ENCODE results near the gene UBE3A.
"Not testable (repeated sequence)": the region's sequence is repeated elsewhere in the genome, so short reads cannot be mapped to it uniquely, and the experiment has no call there.

Gene UBE3A

GRCh38 chr15:25437777-25438600 is 835 bp downstream of the UBE3A start:
- DNase-seq (ENCODE audit: low read depth) = peak; percentile 51

GRCh38 chr15:25436707-25437106 is 2.1 kb downstream of the UBE3A start:
- DNase-seq (ENCODE audit: low read depth) = no peak

- no peak for DNase-seq (ENCODE audit: low read depth)
Measured at GRCh38 chr15:25435474-25436243, 3.2 kb downstream of the UBE3A start.

- no peak for DNase-seq (ENCODE audit: low read depth)
Measured at GRCh38 chr15:25433118-25433865, 5.5 kb downstream of the UBE3A start.

- DNase-seq (ENCODE audit: low read depth) = no peak
Measured at GRCh38 chr15:25431836-25432561, 6.8 kb downstream of the UBE3A start.

- DNase-seq (ENCODE audit: low read depth) = no peak
Measured at GRCh38 chr15:25427861-25428260, 11.0 kb downstream of the UBE3A start.

GRCh38 chr15:25426896-25427610 is 11.8 kb downstream of the UBE3A start:
- DNase-seq (ENCODE audit: low read depth) = no peak

GRCh38 chr15:25424073-25424472 is 14.8 kb downstream of the UBE3A start:
- no peak for DNase-seq (ENCODE audit: low read depth)

GRCh38 chr15:25422021-25422420 is 16.8 kb downstream of the UBE3A start:
- DNase-seq (ENCODE audit: low read depth) = no peak

GRCh38 chr15:25418202-25418601 is 20.6 kb downstream of the UBE3A start:
- DNase-seq (ENCODE audit: low read depth) = no peak

- DNase-seq (ENCODE audit: low read depth) = no peak
Measured at GRCh38 chr15:25417604-25418003, 21.2 kb downstream of the UBE3A start.

- DNase-seq (ENCODE audit: low read depth) = no peak
Measured at GRCh38 chr15:25416693-25417092, 22.1 kb downstream of the UBE3A start.

- DNase-seq (ENCODE audit: low read depth) = no peak
Measured at GRCh38 chr15:25415707-25416106, 23.1 kb downstream of the UBE3A start.

- no peak for DNase-seq (ENCODE audit: low read depth)
Measured at GRCh38 chr15:25415217-25415616, 23.6 kb downstream of the UBE3A start.

- DNase-seq (ENCODE audit: low read depth) = no peak
Measured at GRCh38 chr15:25410649-25411048, 28.2 kb downstream of the UBE3A start.

- DNase-seq (ENCODE audit: low read depth) = not testable (repeated sequence)
Measured at GRCh38 chr15:25409731-25410130, 29.1 kb downstream of the UBE3A start.

- no peak for DNase-seq (ENCODE audit: low read depth)
Measured at GRCh38 chr15:25408929-25409328, 29.9 kb downstream of the UBE3A start.

GRCh38 chr15:25408428-25408827 is 30.4 kb downstream of the UBE3A start:
- DNase-seq (ENCODE audit: low read depth) = no peak

- no peak for DNase-seq (ENCODE audit: low read depth)
Measured at GRCh38 chr15:25407950-25408349, 30.9 kb downstream of the UBE3A start.

- DNase-seq (ENCODE audit: low read depth) = no peak
Measured at GRCh38 chr15:25406846-25407245, 32.0 kb downstream of the UBE3A start.

- DNase-seq (ENCODE audit: low read depth) = no peak
Measured at GRCh38 chr15:25406261-25406660, 32.6 kb downstream of the UBE3A start.
